Hypothalamus (tissue), 51 donors: Measurements from ENCODE around the gene EGLN2.
"Not testable (repeated sequence)": the region's sequence is repeated elsewhere in the genome, so short reads cannot be mapped to it uniquely, and the experiment has no call there.

Experiments used
- DNase-seq, 51 donors: peaks; one replicate each; lab custom pipeline; 2025; lab: John Stamatoyannopoulos, UW

Gene EGLN2

DNA sequence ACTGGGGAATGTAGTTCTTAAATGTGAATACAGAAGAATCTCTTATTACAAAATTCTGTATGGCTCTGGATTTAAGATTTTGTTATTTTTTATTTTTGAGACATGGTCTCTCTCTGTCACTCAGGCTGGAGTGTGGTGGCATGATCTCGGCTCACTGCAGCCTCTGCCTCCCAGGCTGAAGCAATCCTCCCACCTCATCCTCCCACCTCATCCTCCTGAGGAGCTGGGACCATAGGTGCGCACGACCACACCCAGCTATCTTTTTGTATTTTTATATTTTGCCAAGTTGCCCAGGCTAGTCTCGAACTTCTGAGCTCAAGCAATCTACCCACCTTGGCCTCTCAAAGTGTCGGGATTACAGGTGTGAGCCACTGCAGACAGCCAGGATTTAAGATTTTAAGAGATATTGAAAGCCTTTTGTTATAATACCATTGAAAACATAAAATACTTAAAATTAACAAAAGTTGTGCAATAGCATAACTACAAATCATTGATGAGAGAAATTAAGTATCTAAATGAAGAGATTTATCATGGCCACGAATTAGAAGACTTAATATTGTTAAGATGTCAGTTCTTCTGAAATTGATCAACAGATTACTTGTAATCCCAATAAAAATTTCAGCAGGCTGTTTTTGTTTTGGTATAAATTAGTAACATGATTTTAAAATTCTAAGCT, 37.9 kb downstream of the EGLN2 start:
- DNase-seq: no peak

- DNase-seq: not testable (repeated sequence)
Observed at GRCh38 chr19:40838477-40838876, 39.5 kb downstream of the EGLN2 start.

DNA sequence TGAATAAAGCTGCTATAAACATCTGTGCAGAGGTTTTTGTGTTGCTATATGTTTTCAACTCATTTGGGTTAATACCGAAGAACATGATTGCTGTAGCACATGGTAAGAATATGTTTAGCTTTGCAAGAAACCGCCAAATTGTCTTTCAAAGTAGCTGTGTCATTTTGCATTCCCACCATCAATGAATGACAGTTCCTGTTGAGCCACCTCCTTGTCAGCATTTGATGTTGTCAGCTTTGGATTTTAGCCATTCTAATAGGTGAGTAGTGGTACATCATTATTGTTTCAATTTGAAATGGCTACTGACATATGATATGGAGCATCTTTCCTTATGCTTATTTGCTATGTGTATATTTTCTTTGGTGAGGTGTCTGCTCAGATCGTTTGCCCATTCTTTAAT, 43.0 kb downstream of the EGLN2 start:
- not testable (repeated sequence) for DNase-seq

- not testable (repeated sequence) for DNase-seq
Observed at GRCh38 chr19:40842997-40843652, 44.1 kb downstream of the EGLN2 start.

- not testable (repeated sequence) for DNase-seq
Observed at GRCh38 chr19:40843653-40844052, 44.7 kb downstream of the EGLN2 start.

GRCh38 chr19:40846722-40847121, 47.7 kb downstream of the EGLN2 start:
- DNase-seq: not testable (repeated sequence)

GRCh38 chr19:40850277-40850676, 51.3 kb downstream of the EGLN2 start, which contains the start of gene CYP2A6:
TSS of gene CYP2A6 (minus strand) at chr19:40850447. CDS start at chr19:40850426, 21 bp downstream.
- not testable (repeated sequence) for DNase-seq

GRCh38 chr19:40852467-40853152, 53.6 kb downstream of the EGLN2 start:
- DNase-seq: not testable (repeated sequence)
